ENCODE data around the gene MFAP5.
"Not testable (repeated sequence)": the region's sequence is repeated elsewhere in the genome, so short reads cannot be mapped to it uniquely, and the experiment has no call there.

MFAP5 gene

GRCh38 chr12:8676651-8677050, 14.0 kb upstream of the MFAP5 start:
- in situ Hi-C loops (cut with MboI; ENCODE audit: low sequenced_read_pairs): no loop called here

- in situ Hi-C loops (cut with MboI; ENCODE audit: low sequenced_read_pairs): no loop called here
Measured at GRCh38 chr12:8675591-8676036, 13.0 kb upstream of the MFAP5 start.

GRCh38 chr12:8672381-8672780, 9.8 kb upstream of the MFAP5 start:
- in situ Hi-C loops (cut with MboI; ENCODE audit: low sequenced_read_pairs): no loop called here

- in situ Hi-C loops (cut with MboI; ENCODE audit: low sequenced_read_pairs): no loop called here
Measured at GRCh38 chr12:8668441-8668840, 5.8 kb upstream of the MFAP5 start.

- in situ Hi-C loops (cut with MboI; ENCODE audit: low sequenced_read_pairs): no loop called here
Measured at GRCh38 chr12:8667270-8667669, 4.6 kb upstream of the MFAP5 start.

GRCh38 chr12:8665759-8666158, 3.1 kb upstream of the MFAP5 start:
- in situ Hi-C loops (cut with MboI; ENCODE audit: low sequenced_read_pairs): no loop called here

- in situ Hi-C loops (cut with MboI; ENCODE audit: low sequenced_read_pairs): no loop called here
Measured at GRCh38 chr12:8664228-8664913, 1.7 kb upstream of the MFAP5 start.

- in situ Hi-C loops (cut with MboI; ENCODE audit: low sequenced_read_pairs): no loop called here
Measured at GRCh38 chr12:8661751-8662150, 875 bp downstream of the MFAP5 start.

- in situ Hi-C loops (cut with MboI; ENCODE audit: low sequenced_read_pairs): no loop called here
Measured at GRCh38 chr12:8661016-8661415, 1.6 kb downstream of the MFAP5 start.

GRCh38 chr12:8658346-8658745, 4.3 kb downstream of the MFAP5 start:
- in situ Hi-C loops (cut with MboI; ENCODE audit: low sequenced_read_pairs): no loop called here

GRCh38 chr12:8655421-8655820, 7.2 kb downstream of the MFAP5 start:
- in situ Hi-C loops (cut with MboI; ENCODE audit: low sequenced_read_pairs): no loop called here

- in situ Hi-C loops (cut with MboI; ENCODE audit: low sequenced_read_pairs): no loop called here
Measured at GRCh38 chr12:8648576-8649205, 13.9 kb downstream of the MFAP5 start.

GRCh38 chr12:8647968-8648367, 14.7 kb downstream of the MFAP5 start:
- in situ Hi-C loops (cut with MboI; ENCODE audit: low sequenced_read_pairs): no loop called here

- in situ Hi-C loops (cut with MboI; ENCODE audit: low sequenced_read_pairs): no loop called here
Measured at GRCh38 chr12:8644345-8645248, 18.0 kb downstream of the MFAP5 start.

GRCh38 chr12:8642775-8643174, 19.9 kb downstream of the MFAP5 start:
- in situ Hi-C loops (cut with MboI; ENCODE audit: low sequenced_read_pairs): no loop called here

- in situ Hi-C loops (cut with MboI; ENCODE audit: low sequenced_read_pairs): no loop called here
Measured at GRCh38 chr12:8639936-8640335, 22.7 kb downstream of the MFAP5 start.

GRCh38 chr12:8638951-8639350, 23.7 kb downstream of the MFAP5 start:
- in situ Hi-C loops (cut with MboI; ENCODE audit: low sequenced_read_pairs): no loop called here

GRCh38 chr12:8637666-8638065, 25.0 kb downstream of the MFAP5 start:
- in situ Hi-C loops (cut with MboI; ENCODE audit: low sequenced_read_pairs): no loop called here

- in situ Hi-C loops (cut with MboI; ENCODE audit: low sequenced_read_pairs): no loop called here
Measured at GRCh38 chr12:8637244-8637643, 25.4 kb downstream of the MFAP5 start.

- in situ Hi-C loops (cut with MboI; ENCODE audit: low sequenced_read_pairs): no loop called here
Measured at GRCh38 chr12:8636581-8636980, 26.0 kb downstream of the MFAP5 start.

GRCh38 chr12:8636007-8636346, 26.6 kb downstream of the MFAP5 start:
- in situ Hi-C loops (cut with MboI; ENCODE audit: low sequenced_read_pairs): not testable (repeated sequence)
